GM21367 (cell line): ENCODE results near the gene PCDHB6.
"Not testable (repeated sequence)": the region's sequence is repeated elsewhere in the genome, so short reads cannot be mapped to it uniquely, and the experiment has no call there.

Source experiments
- ATAC-seq: cut with Tn5 transposase; IDR thresholded peaks from one replicate; pipeline ENCODE4 v1.9.1; 2021; ENCODE audit not compliant: unreplicated experiment

PCDHB6 gene

DNA sequence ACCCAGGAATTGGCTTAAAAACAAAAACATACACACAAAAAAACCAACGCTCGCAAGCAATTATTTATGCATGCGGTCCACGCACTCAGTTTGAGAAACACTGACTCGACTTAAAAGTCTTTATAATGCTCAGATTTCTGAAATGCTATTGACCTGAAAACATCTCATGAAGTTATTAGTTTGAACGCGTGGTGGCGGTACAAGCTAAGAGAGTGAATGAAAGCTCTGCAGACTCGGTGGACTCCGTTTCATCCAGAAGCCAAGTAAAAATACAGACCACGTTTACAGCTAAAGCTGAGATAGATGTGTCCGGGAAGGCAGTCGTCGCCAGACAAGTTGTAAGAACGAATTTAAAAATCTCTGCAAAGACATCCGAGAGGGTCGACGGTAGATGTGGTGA lies at the start of gene PCDHB6:
PCDHB6 (plus strand) TSS at position 246 of the 400 bp plus-strand sequence. CDS start 201 bp downstream, outside the sequence.
- ATAC-seq = no peak

DNA sequence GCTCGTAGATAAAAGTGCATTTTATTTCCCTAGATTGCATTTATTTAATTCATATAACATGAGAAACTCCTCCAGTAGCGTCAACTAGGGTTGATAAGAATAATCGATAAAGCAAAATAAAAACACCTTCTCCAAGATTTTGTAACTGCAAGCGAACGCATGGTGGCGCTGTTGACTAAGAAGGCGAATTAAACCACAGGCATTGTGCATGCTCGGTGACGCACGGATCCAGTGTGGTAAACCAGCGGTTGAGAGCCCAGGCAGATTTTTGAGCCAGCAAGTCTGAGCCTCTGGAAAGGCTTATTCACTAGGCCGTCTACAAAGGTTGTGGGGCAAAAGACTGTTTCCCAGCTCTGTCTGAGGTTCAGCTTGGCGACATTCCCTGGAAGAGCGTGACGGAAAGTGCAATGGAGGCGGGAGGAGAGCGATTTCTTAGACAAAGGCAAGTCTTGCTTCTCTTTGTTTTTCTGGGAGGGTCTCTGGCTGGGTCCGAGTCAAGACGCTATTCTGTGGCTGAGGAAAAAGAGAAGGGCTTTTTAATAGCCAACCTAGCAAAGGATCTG lies 49.5 kb upstream of the PCDHB6 start, which contains the start of gene PCDHB3:
PCDHB3 (plus strand) TSS at position 231 of the 563 bp plus-strand sequence; CDS start at position 408, 177 bp downstream.
- no peak for ATAC-seq

DNA sequence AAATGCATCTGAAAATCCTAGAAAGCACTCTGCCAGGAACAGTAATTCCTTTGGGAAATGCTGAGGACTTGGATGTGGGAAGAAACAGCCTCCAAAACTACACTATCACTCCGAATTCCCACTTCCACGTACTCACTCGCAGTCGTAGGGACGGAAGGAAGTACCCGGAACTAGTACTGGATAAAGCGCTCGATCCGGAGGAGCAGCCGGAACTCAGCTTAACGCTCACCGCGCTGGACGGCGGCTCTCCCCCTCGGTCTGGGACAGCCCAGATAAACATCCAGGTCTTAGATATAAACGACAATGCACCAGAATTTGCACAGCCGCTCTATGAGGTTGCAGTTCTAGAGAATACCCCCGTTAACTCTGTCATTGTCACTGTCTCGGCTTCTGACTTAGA lies 48.8 kb upstream of the PCDHB6 start:
- no peak for ATAC-seq

- ATAC-seq = not testable (repeated sequence)
Measured at GRCh38 chr5:141102070-141102469, 47.8 kb upstream of the PCDHB6 start.

DNA sequence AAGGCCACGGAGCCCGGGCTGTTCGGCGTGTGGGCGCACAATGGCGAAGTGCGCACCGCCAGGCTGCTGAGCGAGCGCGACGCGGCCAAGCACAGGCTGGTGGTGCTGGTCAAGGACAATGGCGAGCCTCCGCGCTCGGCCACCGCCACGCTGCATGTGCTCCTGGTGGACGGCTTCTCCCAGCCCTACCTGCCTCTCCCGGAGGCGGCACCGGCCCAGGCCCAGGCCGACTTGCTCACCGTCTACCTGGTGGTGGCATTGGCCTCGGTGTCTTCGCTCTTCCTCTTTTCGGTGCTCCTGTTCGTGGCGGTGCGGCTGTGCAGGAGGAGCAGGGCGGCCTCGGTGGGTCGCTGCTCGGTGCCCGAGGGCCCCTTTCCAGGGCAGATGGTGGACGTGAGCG lies 47.4 kb upstream of the PCDHB6 start:
- not testable (repeated sequence) for ATAC-seq

DNA sequence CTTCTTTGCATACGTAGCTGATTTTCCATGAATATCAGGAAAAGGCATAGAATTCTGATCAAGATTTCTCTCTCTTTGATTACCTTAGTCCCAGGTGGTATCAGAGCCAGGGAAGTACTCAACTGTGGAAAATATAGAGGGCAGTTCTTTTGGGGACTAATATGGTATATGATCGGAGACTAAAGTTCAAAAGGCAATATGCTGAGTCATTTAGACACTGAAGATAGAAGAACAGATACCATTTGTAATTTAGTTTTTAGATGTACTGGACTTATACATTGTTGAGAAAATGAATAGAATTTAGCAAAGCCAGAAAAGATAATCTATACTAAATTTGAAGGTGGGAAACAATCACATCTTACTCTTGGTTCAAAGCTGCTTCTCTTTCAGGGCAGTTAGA lies 44.5 kb upstream of the PCDHB6 start:
- ATAC-seq = no peak

DNA sequence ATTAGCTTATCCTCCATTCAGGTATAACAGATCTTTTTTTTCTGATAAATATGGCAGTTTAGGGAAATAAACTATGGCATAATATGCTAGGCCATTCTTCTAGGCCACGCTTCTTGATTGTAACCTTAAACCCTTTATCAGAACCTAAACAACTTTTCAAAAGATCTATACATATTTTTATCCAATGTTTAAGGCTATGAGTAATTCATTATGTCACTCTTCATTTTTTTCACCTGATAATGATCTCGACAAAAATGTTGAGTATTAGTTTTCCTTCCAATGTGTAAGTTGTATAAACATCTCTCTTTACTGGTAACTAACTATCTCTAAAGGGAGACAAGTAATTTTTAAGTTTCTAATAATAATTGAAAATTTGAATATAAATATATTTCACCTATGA lies 30.6 kb upstream of the PCDHB6 start:
- no peak for ATAC-seq

GRCh38 chr5:141121563-141121962 lies 28.3 kb upstream of the PCDHB6 start, which contains the start of gene PCDHB4:
PCDHB4 (plus strand) TSS chr5:141121818; CDS start chr5:141121999, 181 bp downstream.
- ATAC-seq = no peak

DNA sequence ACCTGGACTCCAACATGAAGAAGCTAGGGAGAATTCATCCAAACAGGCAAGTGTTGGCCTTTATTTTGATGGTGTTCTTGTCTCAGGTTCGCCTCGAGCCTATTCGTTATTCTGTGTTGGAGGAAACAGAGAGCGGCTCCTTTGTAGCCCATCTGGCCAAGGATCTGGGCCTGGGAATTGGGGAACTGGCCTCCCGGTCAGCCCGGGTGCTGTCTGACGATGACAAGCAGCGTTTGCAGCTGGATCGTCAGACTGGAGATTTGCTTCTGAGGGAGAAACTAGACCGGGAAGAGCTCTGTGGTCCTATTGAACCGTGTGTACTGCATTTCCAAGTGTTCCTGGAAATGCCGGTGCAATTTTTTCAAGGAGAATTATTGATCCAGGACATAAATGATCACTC lies 27.9 kb upstream of the PCDHB6 start:
- ATAC-seq = no peak

GRCh38 chr5:141123396-141124135 lies 26.3 kb upstream of the PCDHB6 start:
- not testable (repeated sequence) for ATAC-seq

DNA sequence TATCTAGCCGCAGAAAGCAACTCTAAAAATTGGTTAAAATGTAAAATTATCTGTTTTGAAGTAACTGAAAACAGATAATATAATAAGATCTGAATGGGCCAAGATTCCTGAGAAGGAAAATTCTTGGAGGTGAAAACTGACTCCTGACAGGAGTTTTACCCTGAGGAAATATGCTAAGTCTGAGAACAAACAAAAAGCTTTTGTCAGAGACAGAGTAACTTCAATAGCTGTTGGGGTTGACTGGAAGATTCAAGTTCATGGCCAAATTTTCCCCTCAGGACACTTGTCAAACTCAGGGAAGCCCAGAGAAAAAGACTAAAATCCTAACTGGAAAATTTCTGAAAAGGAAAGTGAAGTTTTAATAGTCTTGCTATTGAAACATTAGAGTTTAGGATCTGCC lies 22.6 kb upstream of the PCDHB6 start:
- ATAC-seq = no peak

DNA sequence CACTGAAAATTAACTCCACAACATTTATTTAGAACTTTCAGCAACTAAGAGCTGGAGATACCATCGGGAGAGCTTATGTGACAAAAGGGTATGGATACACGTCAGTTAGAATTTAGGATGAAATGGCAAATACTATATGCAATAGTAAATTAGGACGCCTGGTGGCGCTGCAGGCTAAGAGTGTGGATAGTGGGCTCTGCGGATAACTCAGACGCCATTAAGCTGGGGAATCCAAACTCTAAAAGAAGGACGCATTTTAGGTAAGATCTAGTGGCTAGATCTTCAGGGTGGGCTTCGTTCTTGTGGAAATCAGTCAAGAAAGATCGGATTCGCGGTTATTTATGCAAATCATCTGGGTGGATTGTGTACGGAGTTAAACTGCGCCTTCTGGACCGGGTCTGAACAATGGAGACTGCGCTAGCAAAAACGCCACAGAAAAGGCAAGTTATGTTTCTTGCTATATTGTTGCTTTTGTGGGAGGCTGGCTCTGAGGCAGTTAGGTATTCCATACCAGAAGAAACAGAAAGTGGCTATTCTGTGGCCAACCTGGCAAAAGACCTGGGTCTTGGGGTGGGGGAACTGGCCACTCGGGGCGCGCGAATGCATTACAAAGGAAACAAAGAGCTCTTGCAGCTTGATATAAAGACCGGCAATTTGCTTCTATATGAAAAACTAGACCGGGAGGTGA lies 14.7 kb upstream of the PCDHB6 start, which contains the start of gene PCDHB5:
PCDHB5 (plus strand) TSS at position 177 of the 688 bp plus-strand sequence; CDS start at position 406, 229 bp downstream.
- ATAC-seq = no peak

DNA sequence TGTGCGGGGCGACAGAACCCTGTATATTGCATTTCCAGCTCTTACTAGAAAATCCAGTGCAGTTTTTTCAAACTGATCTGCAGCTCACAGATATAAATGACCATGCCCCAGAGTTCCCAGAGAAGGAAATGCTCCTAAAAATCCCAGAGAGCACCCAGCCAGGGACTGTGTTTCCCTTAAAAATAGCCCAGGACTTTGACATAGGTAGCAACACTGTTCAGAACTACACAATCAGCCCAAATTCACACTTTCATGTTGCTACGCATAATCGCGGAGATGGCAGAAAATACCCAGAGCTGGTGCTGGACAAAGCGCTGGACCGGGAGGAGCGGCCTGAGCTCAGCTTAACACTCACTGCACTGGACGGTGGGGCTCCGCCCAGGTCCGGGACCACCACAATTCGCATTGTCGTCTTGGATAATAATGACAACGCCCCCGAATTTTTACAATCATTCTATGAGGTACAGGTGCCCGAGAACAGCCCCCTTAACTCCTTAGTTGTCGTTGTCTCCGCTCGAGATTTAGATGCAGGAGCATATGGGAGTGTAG lies 14.1 kb upstream of the PCDHB6 start:
- no peak for ATAC-seq

DNA sequence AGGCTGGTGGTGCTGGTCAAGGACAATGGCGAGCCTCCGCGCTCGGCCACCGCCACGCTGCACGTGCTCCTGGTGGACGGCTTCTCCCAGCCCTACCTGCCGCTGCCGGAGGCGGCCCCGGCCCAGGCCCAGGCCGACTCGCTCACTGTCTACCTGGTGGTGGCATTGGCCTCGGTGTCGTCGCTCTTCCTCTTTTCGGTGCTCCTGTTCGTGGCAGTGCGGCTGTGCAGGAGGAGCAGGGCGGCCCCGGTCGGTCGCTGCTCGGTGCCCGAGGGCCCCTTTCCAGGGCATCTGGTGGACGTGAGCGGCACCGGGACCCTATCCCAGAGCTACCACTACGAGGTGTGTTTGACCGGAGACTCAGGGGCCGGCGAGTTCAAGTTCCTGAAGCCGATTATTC lies 12.5 kb upstream of the PCDHB6 start:
- not testable (repeated sequence) for ATAC-seq

DNA sequence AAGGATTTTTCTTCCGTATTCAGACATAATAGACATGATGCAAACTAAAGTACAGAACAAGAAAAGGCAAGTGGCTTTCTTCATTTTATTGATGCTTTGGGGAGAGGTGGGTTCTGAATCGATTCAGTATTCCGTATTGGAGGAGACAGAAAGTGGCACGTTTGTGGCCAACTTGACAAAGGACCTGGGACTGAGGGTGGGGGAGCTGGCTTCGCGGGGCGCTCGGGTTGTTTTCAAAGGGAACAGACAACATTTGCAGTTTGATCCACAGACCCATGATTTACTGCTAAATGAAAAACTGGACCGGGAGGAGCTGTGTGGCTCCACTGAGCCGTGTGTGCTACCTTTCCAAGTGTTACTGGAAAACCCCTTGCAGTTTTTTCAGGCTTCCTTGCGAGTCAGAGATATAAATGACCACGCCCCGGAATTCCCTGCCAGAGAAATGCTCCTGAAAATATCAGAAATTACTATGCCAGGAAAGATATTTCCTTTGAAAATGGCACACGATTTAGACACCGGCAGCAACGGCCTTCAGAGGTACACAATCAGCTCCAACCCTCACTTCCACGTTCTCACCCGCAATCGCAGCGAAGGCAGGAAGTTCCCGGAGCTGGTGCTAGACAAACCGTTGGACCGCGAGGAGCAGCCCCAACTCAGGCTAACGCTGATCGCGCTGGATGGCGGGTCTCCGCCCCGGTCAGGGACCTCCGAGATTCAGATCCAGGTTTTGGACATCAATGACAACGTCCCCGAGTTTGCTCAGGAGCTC lies 551 bp downstream of the PCDHB6 start:
- ATAC-seq = no peak

DNA sequence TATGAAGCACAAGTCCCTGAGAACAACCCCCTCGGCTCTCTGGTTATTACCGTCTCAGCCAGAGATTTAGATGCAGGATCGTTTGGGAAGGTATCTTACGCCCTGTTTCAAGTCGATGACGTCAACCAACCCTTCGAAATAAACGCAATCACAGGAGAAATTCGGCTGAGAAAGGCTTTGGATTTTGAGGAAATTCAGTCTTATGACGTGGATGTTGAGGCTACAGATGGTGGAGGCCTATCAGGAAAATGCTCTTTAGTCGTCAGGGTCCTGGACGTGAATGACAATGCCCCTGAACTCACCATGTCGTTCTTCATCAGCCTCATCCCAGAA lies 1.1 kb downstream of the PCDHB6 start:
- no peak for ATAC-seq

DNA sequence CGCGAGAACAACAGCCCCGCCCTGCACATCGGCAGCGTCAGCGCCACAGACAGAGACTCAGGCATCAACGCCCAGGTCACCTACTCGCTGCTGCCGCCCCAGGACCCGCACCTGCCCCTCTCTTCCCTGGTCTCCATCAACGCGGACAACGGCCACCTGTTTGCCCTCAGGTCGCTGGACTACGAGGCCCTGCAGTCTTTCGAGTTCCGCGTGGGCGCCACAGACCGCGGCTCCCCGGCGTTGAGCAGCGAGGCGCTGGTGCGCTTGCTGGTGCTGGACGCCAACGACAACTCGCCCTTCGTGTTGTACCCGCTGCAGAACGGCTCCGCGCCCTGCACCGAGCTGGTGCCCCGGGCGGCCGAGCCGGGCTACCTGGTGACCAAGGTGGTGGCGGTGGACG lies 1.8 kb downstream of the PCDHB6 start:
- not testable (repeated sequence) for ATAC-seq

GRCh38 chr5:141152096-141152495 lies 2.2 kb downstream of the PCDHB6 start:
- not testable (repeated sequence) for ATAC-seq

DNA sequence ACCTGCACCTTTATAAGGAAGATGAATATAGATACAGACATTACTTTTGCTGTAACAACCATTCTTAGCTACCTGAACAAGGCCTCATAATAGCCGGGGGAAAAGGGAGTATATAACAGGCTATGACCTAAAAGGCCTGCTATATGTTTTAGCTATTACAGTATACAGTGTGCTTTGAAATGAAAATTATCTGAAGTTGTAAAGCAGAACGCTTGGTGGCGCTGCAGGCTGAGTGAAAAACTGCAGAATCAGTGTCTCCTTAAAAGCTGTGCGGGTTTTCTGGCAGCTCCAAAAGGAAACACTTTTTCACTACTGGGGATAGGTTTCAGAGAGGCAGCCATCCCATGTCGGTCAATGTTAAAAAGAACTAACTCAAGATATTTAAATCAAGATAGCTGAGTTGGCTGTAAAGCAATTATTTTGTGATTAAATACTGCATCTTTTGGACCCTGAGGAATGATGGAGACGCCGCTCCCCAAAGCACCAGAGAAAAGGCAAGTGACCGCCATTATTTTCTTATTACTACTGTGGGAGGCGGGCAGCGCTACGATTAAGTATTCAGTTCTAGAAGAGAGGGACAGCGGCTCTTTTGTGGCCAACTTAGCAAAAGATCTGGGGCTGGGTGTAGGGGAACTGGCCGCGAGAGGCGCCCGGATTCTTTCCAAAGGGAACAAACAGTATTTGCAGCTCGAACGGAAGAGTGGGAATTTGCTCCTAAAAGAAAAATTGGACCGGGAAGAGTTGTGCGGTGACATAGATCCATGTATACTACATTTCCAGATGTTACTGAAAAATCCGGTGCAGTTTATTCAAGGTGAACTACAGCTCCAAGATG lies 5.9 kb downstream of the PCDHB6 start:
- ATAC-seq = no peak

- not testable (repeated sequence) for ATAC-seq
Measured at GRCh38 chr5:141157356-141157755, 7.5 kb downstream of the PCDHB6 start.
